ENCODE measurements around the gene ATP11C.

ATP11C gene

DNA sequence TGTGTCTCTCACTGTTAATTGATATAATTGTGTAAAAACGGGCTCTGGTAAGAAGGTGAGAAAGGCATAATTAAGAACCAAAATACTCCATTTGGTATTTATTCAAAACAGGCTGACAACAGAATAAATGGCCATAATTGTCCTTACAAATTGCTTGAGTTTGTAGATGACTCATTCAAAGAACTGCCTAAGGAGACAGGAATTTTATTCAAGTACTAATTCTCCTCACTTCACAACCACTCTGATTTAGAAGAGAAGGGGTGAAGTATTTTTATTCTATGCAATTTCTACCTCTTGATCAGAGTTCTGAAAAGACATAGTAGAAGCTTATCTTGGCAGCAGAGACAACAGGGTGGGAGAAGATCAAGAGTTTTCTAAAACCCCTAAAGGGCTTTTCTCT lies 43.1 kb downstream of the ATP11C start:
- TF ChIP-seq, protein P1, sequence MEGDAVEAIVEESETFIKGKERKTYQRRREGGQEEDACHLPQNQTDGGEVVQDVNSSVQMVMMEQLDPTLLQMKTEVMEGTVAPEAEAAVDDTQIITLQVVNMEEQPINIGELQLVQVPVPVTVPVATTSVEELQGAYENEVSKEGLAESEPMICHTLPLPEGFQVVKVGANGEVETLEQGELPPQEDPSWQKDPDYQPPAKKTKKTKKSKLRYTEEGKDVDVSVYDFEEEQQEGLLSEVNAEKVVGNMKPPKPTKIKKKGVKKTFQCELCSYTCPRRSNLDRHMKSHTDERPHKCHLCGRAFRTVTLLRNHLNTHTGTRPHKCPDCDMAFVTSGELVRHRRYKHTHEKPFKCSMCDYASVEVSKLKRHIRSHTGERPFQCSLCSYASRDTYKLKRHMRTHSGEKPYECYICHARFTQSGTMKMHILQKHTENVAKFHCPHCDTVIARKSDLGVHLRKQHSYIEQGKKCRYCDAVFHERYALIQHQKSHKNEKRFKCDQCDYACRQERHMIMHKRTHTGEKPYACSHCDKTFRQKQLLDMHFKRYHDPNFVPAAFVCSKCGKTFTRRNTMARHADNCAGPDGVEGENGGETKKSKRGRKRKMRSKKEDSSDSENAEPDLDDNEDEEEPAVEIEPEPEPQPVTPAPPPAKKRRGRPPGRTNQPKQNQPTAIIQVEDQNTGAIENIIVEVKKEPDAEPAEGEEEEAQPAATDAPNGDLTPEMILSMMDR (IDR thresholded peaks at IDR 0.05; ENCODE audit: insufficient read depth, low read depth, low read length, missing control alignments): no peak
- no peak for DNase-seq (ENCODE audit: low read depth)
- H3K4me3 ChIP-seq (ENCODE audit: low read depth, low read length): no peak overlapping the region

DNA sequence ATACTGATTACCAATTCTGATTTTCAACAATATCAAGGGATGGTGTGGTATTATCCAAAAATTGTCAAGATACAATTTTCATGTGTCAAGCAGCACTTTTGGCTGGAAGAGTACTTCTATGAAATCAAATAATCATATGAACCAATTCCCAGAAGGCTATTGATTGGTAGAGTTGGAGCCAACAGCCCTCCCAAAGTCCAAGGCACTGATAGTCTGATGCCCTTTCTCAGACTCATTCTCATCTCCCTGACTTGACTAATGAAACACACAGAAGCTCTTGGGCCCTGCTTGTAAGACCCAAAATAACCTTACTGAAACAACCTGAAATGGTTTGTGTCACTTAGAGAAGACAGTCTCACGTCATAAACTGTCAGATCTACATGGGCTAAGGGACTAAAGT lies 48.9 kb downstream of the ATP11C start:
- no peak for DNase-seq (ENCODE audit: low read depth)
- TF ChIP-seq, protein P1 (IDR thresholded peaks at IDR 0.05; ENCODE audit: insufficient read depth, low read depth, low read length, missing control alignments): no peak
- no peak overlapping the region for H3K4me3 ChIP-seq (ENCODE audit: low read depth, low read length)

DNA sequence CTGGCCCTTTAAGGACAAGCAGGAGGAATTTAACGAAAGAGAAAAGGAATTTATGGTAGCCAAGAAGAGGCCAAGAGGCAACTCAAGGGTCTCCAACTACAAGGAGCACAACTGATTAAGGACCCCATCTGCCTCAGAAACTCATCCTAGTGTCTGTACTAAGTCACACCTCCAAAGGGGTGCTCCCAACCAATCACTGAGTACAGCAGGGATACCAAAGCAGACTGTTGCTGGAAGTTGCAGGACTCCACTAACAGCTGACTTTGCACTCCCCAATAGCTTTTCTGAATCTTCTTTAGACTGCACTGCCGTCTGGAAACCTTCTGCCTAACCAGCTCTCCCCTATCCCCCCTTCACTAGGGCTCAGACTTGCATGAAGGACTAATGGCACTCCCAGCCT lies 50.6 kb downstream of the ATP11C start:
- TF ChIP-seq, protein P1 (IDR thresholded peaks at IDR 0.05; ENCODE audit: insufficient read depth, low read depth, low read length, missing control alignments): no peak
- H3K4me3 ChIP-seq (ENCODE audit: low read depth, low read length): no peak overlapping the region
- DNase-seq (ENCODE audit: low read depth): no peak

DNA sequence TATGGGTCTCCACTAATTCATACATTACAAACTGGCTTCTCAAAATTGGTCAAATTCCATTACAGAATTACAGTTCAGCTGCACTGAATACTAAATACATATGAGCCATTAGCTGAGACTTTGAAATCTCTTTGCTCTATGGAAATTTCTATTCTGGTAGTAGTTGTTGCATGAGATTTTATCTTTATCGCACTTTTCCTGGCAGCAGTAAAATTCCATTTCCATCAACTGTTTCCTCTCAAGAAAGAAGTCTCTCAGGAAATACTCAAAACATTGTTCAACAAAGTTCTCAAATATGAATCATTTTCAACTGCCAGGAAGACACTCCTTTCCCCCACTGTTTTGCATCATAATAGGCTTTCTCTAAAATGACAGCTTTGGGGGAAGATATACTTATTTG lies 51.3 kb downstream of the ATP11C start:
- H3K4me3 ChIP-seq (ENCODE audit: low read depth, low read length): no peak overlapping the region
- TF ChIP-seq, protein P1 (IDR thresholded peaks at IDR 0.05; ENCODE audit: insufficient read depth, low read depth, low read length, missing control alignments): no peak
- no peak for DNase-seq (ENCODE audit: low read depth)

DNA sequence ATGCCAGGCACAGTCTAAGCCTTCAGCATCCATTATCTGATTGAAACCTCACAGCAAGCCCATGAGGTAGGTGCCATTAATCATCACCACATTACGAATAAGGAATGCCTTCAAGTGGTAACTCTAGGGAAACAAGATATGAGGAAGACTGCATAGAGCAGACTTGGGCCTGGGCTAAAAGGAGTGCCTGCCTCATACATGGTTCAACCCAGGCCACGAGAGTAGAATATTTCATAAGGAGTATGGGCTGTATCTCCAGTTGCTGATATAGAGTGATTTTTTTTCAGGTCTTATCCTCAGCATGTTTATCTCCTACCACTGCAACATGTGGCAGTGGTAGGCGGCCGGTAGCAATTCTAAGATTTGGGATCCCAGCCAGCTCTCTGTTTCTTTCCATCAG lies 51.7 kb downstream of the ATP11C start:
- no peak for DNase-seq (ENCODE audit: low read depth)
- no peak overlapping the region for H3K4me3 ChIP-seq (ENCODE audit: low read depth, low read length)
- TF ChIP-seq, protein P1 (IDR thresholded peaks at IDR 0.05; ENCODE audit: insufficient read depth, low read depth, low read length, missing control alignments): no peak

DNA sequence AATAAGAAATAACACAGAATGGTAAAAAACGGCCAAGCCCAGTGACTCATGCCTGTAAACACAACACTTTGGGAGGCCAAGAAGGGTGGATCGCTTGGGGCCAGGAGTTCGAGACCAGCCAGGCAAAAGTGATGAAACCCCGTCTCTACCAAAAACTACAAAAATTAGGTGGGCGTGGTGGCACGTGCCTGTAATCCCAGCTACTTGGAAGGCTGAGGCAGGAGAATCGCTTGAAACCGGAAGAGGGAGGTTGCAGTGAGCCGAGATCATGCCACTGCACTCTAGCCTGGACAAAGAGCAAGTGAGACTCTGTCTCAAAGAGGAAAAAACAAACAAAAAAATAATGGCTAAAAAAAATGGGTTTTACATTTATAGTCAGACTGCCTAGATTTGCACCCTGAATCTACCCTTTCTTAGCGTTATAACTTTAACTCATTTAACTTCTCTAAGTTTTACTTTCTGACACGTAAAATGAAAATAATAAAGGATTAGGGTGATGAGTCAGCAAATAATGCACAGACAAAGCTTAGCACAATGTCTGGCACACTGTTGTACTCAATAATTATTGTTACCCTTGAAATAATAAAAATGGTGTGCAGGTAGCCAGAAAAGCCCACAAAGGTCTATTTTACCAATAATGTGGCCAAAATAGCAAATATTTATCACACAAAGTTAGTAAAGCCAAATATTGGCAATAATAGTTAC lies 55.0 kb downstream of the ATP11C start:
- H3K4me3 ChIP-seq (ENCODE audit: low read depth, low read length): no peak overlapping the region
- TF ChIP-seq, protein P1 (IDR thresholded peaks at IDR 0.05; ENCODE audit: insufficient read depth, low read depth, low read length, missing control alignments): no peak
- no peak for DNase-seq (ENCODE audit: low read depth)

DNA sequence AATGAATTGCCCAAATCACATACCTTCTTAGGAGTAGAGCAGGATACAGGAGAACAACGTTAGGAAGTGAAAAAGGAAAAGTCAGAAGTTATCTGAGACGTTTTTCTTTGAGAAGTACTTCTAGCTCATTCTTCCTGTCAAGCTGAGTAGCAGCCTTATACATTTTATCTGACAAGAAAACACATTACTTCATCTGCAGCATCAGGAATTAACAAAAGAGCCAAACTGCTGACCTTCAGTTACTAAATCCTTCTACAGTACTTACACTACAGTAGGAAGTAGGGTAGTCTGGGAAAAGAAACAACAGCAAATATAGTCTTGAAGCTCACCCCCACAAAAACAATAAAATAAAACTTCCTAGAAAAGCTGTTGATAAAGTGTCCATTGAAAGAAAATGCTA lies 57.0 kb downstream of the ATP11C start:
- TF ChIP-seq, protein P1 (IDR thresholded peaks at IDR 0.05; ENCODE audit: insufficient read depth, low read depth, low read length, missing control alignments): no peak
- H3K4me3 ChIP-seq (ENCODE audit: low read depth, low read length): no peak overlapping the region
- DNase-seq (ENCODE audit: low read depth): no peak
